SU-DHL-6 (cell line): ENCODE results near the gene STUB1.

Experiments
- CTCF ChIP-seq: fragments of 200-600 bp; sonication (generic); IDR thresholded peaks from one replicate; pipeline ENCODE4 v1.5.1; 2017; ENCODE audit warnings: antibody characterized with exemption, mild to moderate bottlenecking, low read length, moderate library complexity; ENCODE audit not compliant: insufficient read depth, poor library complexity, severe bottlenecking
- EZH2phosphoT487 ChIP-seq: fragments of 200-600 bp; sonication (generic), shearing (Covaris generic); conservative IDR thresholded peaks from 2 replicates; pipeline ENCODE4 v1.6.1; 2018; ENCODE audit warnings: mild to moderate bottlenecking, antibody characterized with exemption, low read length, moderate library complexity, mixed read lengths

- TF ChIP-seq CTCF (no peak), EZH2phosphoT487 (no peak)
These were observed 37.8 kb upstream of the STUB1 start for GRCh38 chr16:642189-643049.
